Ishikawa (cell line): ENCODE data around the gene BUD13.

Experiments used
- CEBPB ChIP-seq: IDR thresholded peaks from 2 replicates; pipeline ENCODE4 v1.6.1; 2012
- CREB1 ChIP-seq: IDR thresholded peaks from 2 replicates; pipeline ENCODE4 v1.6.1; 2012; ENCODE audit warnings: low read depth
- EGR1 ChIP-seq: IDR thresholded peaks from 2 replicates; pipeline ENCODE4 v1.6.1; 2012
- EP300 ChIP-seq: IDR thresholded peaks from 2 replicates; pipeline ENCODE4 v1.6.1; 2012; ENCODE audit warnings: borderline replicate concordance
- FOXM1 ChIP-seq: IDR thresholded peaks from 2 replicates; pipeline ENCODE4 v1.6.1; 2012; ENCODE audit warnings: low read depth, borderline replicate concordance
- NFIC ChIP-seq: IDR thresholded peaks from 2 replicates; pipeline ENCODE4 v1.6.1; 2012
- TAF1 ChIP-seq: IDR thresholded peaks from 2 replicates; pipeline ENCODE4 v1.6.1; 2012; ENCODE audit warnings: low read depth, mild to moderate bottlenecking
- TCF12 ChIP-seq: IDR thresholded peaks from 2 replicates; pipeline ENCODE4 v1.6.1; 2012; ENCODE audit warnings: low read depth
- TEAD4 ChIP-seq: IDR thresholded peaks from 2 replicates; pipeline ENCODE4 v1.6.1; 2012
- YY1 ChIP-seq: IDR thresholded peaks from 2 replicates; pipeline ENCODE4 v1.6.1; 2012; ENCODE audit warnings: low read depth
- TF ChIP-seq, protein P1 (sequence below): IDR thresholded peaks from 2 replicates; pipeline ENCODE4 v1.6.1; 2012
- TF ChIP-seq, protein P2 (sequence below): IDR thresholded peaks from 2 replicates; pipeline ENCODE4 v1.6.1; 2012
- TF ChIP-seq, protein P3 (sequence below): IDR thresholded peaks from 2 replicates; pipeline ENCODE4 v1.6.1; 2012; ENCODE audit warnings: low read depth, mild to moderate bottlenecking

DNA sequence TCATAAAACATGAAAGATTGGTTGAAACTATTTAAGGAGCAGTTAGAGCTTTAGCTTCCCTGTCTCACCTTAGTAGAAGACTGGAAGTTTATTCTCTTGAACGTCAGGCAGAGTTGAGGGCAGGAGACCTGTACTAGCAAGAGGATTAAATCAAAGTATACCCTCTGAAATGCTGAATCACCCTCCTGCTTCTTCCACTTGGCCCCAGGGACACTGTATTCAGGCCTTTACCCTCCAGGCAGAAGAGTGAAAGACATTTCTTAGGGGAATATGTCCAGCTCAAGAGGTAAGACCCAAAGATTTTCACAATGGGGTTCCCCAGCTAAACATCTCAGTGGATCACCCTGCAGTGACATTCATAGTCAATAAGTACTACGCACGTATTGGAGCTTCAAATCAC, 38.4 kb upstream of the BUD13 start:
- TF ChIP-seq NFIC, result no peak
- no peak for TF ChIP-seq TCF12
- TF ChIP-seq TEAD4, result no peak
- no peak for TF ChIP-seq TAF1
- TF ChIP-seq EP300, result no peak
- TF ChIP-seq, protein P1, sequence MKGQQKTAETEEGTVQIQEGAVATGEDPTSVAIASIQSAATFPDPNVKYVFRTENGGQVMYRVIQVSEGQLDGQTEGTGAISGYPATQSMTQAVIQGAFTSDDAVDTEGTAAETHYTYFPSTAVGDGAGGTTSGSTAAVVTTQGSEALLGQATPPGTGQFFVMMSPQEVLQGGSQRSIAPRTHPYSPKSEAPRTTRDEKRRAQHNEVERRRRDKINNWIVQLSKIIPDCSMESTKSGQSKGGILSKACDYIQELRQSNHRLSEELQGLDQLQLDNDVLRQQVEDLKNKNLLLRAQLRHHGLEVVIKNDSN, result no peak
- TF ChIP-seq EGR1, result no peak
- TF ChIP-seq, protein P2, sequence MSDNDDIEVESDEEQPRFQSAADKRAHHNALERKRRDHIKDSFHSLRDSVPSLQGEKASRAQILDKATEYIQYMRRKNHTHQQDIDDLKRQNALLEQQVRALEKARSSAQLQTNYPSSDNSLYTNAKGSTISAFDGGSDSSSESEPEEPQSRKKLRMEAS, result no peak
- TF ChIP-seq YY1, result no peak
- TF ChIP-seq CREB1, result no peak
- no peak for TF ChIP-seq FOXM1
- no peak for TF ChIP-seq CEBPB
- TF ChIP-seq, protein P3, sequence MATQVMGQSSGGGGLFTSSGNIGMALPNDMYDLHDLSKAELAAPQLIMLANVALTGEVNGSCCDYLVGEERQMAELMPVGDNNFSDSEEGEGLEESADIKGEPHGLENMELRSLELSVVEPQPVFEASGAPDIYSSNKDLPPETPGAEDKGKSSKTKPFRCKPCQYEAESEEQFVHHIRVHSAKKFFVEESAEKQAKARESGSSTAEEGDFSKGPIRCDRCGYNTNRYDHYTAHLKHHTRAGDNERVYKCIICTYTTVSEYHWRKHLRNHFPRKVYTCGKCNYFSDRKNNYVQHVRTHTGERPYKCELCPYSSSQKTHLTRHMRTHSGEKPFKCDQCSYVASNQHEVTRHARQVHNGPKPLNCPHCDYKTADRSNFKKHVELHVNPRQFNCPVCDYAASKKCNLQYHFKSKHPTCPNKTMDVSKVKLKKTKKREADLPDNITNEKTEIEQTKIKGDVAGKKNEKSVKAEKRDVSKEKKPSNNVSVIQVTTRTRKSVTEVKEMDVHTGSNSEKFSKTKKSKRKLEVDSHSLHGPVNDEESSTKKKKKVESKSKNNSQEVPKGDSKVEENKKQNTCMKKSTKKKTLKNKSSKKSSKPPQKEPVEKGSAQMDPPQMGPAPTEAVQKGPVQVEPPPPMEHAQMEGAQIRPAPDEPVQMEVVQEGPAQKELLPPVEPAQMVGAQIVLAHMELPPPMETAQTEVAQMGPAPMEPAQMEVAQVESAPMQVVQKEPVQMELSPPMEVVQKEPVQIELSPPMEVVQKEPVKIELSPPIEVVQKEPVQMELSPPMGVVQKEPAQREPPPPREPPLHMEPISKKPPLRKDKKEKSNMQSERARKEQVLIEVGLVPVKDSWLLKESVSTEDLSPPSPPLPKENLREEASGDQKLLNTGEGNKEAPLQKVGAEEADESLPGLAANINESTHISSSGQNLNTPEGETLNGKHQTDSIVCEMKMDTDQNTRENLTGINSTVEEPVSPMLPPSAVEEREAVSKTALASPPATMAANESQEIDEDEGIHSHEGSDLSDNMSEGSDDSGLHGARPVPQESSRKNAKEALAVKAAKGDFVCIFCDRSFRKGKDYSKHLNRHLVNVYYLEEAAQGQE, result no peak
